ENCODE data around the gene CHD9.
"Not testable (repeated sequence)": the region's sequence is repeated elsewhere in the genome, so short reads cannot be mapped to it uniquely, and the experiment has no call there.

Gene CHD9

GRCh38 chr16:53211253-53211652, 156.5 kb downstream of the CHD9 start:
- DNase-seq, result no peak

GRCh38 chr16:53212893-53213223, 158.1 kb downstream of the CHD9 start:
- DNase-seq, result no peak

GRCh38 chr16:53213542-53213941, 158.8 kb downstream of the CHD9 start:
- DNase-seq, result no peak

GRCh38 chr16:53216798-53217197, 162.0 kb downstream of the CHD9 start:
- DNase-seq, result peak; percentile 67 to 73

GRCh38 chr16:53219371-53219770, 164.6 kb downstream of the CHD9 start:
- DNase-seq, result no peak

GRCh38 chr16:53219795-53220454, 165.1 kb downstream of the CHD9 start:
- peak; percentile 57 to 79 for DNase-seq

- DNase-seq, result no peak
These were observed 165.8 kb downstream of the CHD9 start for GRCh38 chr16:53220585-53220984.

- peak; percentile 30 to 51 for DNase-seq
These were observed 170.3 kb downstream of the CHD9 start for GRCh38 chr16:53224951-53225533.

GRCh38 chr16:53232826-53233529, 178.2 kb downstream of the CHD9 start:
- no peak for DNase-seq

GRCh38 chr16:53234836-53235235, 180.0 kb downstream of the CHD9 start:
- DNase-seq, result no peak

GRCh38 chr16:53235851-53236250, 181.1 kb downstream of the CHD9 start:
- no peak for DNase-seq

- no peak for DNase-seq
These were observed 194.5 kb downstream of the CHD9 start for GRCh38 chr16:53249331-53249730.

- no peak for DNase-seq
These were observed 202.2 kb downstream of the CHD9 start for GRCh38 chr16:53257001-53257400.

- DNase-seq, result no peak
These were observed 204.0 kb downstream of the CHD9 start for GRCh38 chr16:53258809-53259208.

GRCh38 chr16:53261276-53261675, 206.5 kb downstream of the CHD9 start:
- DNase-seq, result no peak

GRCh38 chr16:53262645-53263044, 207.9 kb downstream of the CHD9 start:
- DNase-seq, result no peak

- no peak for DNase-seq
These were observed 211.4 kb downstream of the CHD9 start for GRCh38 chr16:53266156-53266555.

GRCh38 chr16:53278498-53278897, 223.7 kb downstream of the CHD9 start:
- not testable (repeated sequence) for DNase-seq

- DNase-seq, result no peak
These were observed 226.5 kb downstream of the CHD9 start for GRCh38 chr16:53281280-53281679.

- DNase-seq, result no peak
These were observed 227.1 kb downstream of the CHD9 start for GRCh38 chr16:53281859-53282258.

GRCh38 chr16:53282328-53282727, 227.5 kb downstream of the CHD9 start:
- DNase-seq, result no peak

- no peak for DNase-seq
These were observed 228.5 kb downstream of the CHD9 start for GRCh38 chr16:53282975-53283946.

GRCh38 chr16:53285236-53285635, 230.4 kb downstream of the CHD9 start:
- no peak for DNase-seq
